Suprapubic skin (tissue), 3 donors: ENCODE data around the gene MEX3B.

ENCODE experiments used
- CTCF ChIP-seq, 2 donors: fragments of 200-600 bp in 1 of 2; fragments of 450-650 bp in 1 of 2; sonication (generic) in 1 of 2; IDR thresholded peaks; one replicate each; pipeline ENCODE4 v1.5.1; 2016 to 2019; ENCODE audit warnings: antibody characterized with exemption in 2 of 2, mild to moderate bottlenecking in 1 of 2, moderate library complexity in 1 of 2
- EP300 ChIP-seq: sonication (generic); formaldehyde crosslinking; IDR thresholded peaks from one replicate; pipeline ENCODE4 v1.6.1; 2017; ENCODE audit warnings: antibody characterized with exemption

- TF ChIP-seq CTCF (IDR thresholded peaks at IDR 0.05) (no peak), EP300 (no peak)
These were observed 25.0 kb downstream of the MEX3B start for GRCh38 chr15:82020625-82021394.
